HepG2 (cell line): ENCODE measurements around the gene WNK4. TPM values are rescaled to one million over a fixed set of nuclear protein-coding genes. Genes with fewer than 3 reads are reported as not detected.

Experiments
- BORCS8-MEF2B ChIP-seq: sonication (generic); formaldehyde crosslinking; IDR thresholded peaks from 2 replicates; pipeline ENCODE4 v1.8.0; 2022; ENCODE audit warnings: mild to moderate bottlenecking, missing genetic modification reagents
- CENPT ChIP-seq: sonication (generic); formaldehyde crosslinking; IDR thresholded peaks from 2 replicates; pipeline ENCODE4 v1.8.0; 2022; ENCODE audit warnings: low read depth, mild to moderate bottlenecking, moderate library complexity, missing genetic modification reagents
- ETV6 ChIP-seq: sonication (generic); formaldehyde crosslinking; conservative IDR thresholded peaks from 2 replicates; pipeline ENCODE4 v1.4.0; 2020; ENCODE audit warnings: missing genetic modification reagents
- GLI4 ChIP-seq: sonication (generic); formaldehyde crosslinking; IDR thresholded peaks from 2 replicates; pipeline ENCODE4 v1.5.1; 2020; ENCODE audit warnings: missing genetic modification reagents, mild to moderate bottlenecking, moderate library complexity, borderline replicate concordance
- HNF1B ChIP-seq: sonication (generic); formaldehyde crosslinking; IDR thresholded peaks from 2 replicates; pipeline ENCODE4 v1.5.1; 2020; ENCODE audit warnings: mild to moderate bottlenecking, moderate library complexity, missing genetic modification reagents
- MAX ChIP-seq: IDR thresholded peaks from 2 replicates; pipeline ENCODE4 v1.6.1; 2012; ENCODE audit warnings: inconsistent platforms
- NKX3-1 ChIP-seq: sonication (generic); formaldehyde crosslinking; IDR thresholded peaks from 2 replicates; pipeline ENCODE4 v1.5.0; 2020; ENCODE audit warnings: missing genetic modification reagents
- NPAS2 ChIP-seq: sonication (generic); formaldehyde crosslinking; IDR thresholded peaks from 2 replicates; pipeline ENCODE4 v1.8.0; 2022; ENCODE audit warnings: mild to moderate bottlenecking, missing genetic modification reagents, borderline replicate concordance
- RNF219 ChIP-seq: sonication (generic); formaldehyde crosslinking; IDR thresholded peaks from 2 replicates; pipeline ENCODE4 v1.5.0; 2020; ENCODE audit warnings: mild to moderate bottlenecking, missing genetic modification reagents
- SOX6 ChIP-seq, 2 experiments: fragments of 450-650 bp in 1 of 2; sonication (generic) in 1 of 2; formaldehyde crosslinking in 1 of 2; IDR thresholded peaks; 2 replicates each; pipeline versions ENCODE4 v1.4.0 to v1.6.1; 2017 to 2020; ENCODE audit warnings: antibody characterized with exemption in 1 of 2, mild to moderate bottlenecking in 1 of 2, missing genetic modification reagents in 1 of 2
- SUZ12 ChIP-seq: fragments of 150-350 bp; IDR thresholded peaks from 2 replicates; pipeline ENCODE4 v1.6.1; 2014; ENCODE audit warnings: low read depth, low read length
- TBX2 ChIP-seq: sonication (generic); formaldehyde crosslinking; IDR thresholded peaks from 2 replicates; pipeline ENCODE4 v1.5.0; 2020; ENCODE audit warnings: missing genetic modification reagents, mild to moderate bottlenecking, borderline replicate concordance
- ZBTB39 ChIP-seq: sonication (generic); formaldehyde crosslinking; IDR thresholded peaks from 2 replicates; pipeline ENCODE4 v1.5.0; 2020; ENCODE audit warnings: missing genetic modification reagents
- ZNF33B ChIP-seq: sonication (generic); formaldehyde crosslinking; IDR thresholded peaks from 2 replicates; pipeline ENCODE4 v1.5.1; 2020; ENCODE audit warnings: mild to moderate bottlenecking, missing genetic modification reagents
- ZNF678 ChIP-seq: sonication (generic); formaldehyde crosslinking; IDR thresholded peaks from 2 replicates; pipeline ENCODE4 v1.4.0; 2020; ENCODE audit warnings: mild to moderate bottlenecking, missing genetic modification reagents
- ZNF766 ChIP-seq: sonication (generic); formaldehyde crosslinking; IDR thresholded peaks from 2 replicates; pipeline ENCODE4 v1.5.0; 2020; ENCODE audit warnings: missing genetic modification reagents, borderline replicate concordance
- ZNF768 ChIP-seq: sonication (generic); formaldehyde crosslinking; IDR thresholded peaks from 2 replicates; pipeline ENCODE4 v1.4.0; 2020; ENCODE audit warnings: missing genetic modification reagents
- ZNF781 ChIP-seq: sonication (generic); formaldehyde crosslinking; IDR thresholded peaks from 2 replicates; pipeline ENCODE4 v1.5.1; 2020; ENCODE audit warnings: borderline replicate concordance, mild to moderate bottlenecking, missing genetic modification reagents; ENCODE audit errors: not compliant biosample characterization
- polyA plus RNA-seq, 8 experiments: library from polyadenylated mRNA; depleted of rRNA in 3 of 8; stranded (reverse) in 7 of 8; unstranded in 1 of 8; fragments of >200 nt; fragmentation: Illumina TruSeq in 4 of 8; extraction: Trizol in 4 of 8; gene quantifications; 2 replicates each; pipeline versions ENCODE4 v1.2.1 to v1.2.3, GENCODE V29; 2011 to 2016; ENCODE audit warnings: low read depth in 4 of 8, missing spikeins in 1 of 8, mixed read lengths in 1 of 8; ENCODE audit not compliant: insufficient read depth in 1 of 8
- total RNA-seq, 5 experiments: library from RNA; depleted of rRNA; stranded (reverse); fragments of >200 nt; fragmentation: Illumina TruSeq; extraction: Trizol; gene quantifications; 2 replicates each; pipeline ENCODE4 v1.2.3, GENCODE V29; 2016; ENCODE audit warnings: low read depth in 1 of 5

WNK4 gene
- total and polyA plus RNA-seq, 2 of the 13 experiments (the other 11 are each of a cell fraction or from before 2014, with no cell fraction given): 2.7 to 13.7 TPM

GRCh38 chr17:42760652-42761581 lies 19.5 kb upstream of the WNK4 start, which contains the start of gene RAMP2 (continued):
- TF ChIP-seq SOX6 (IDR thresholded peaks at IDR 0.05): no peak
- TF ChIP-seq SOX6 (CRISPR knock-in tag; IDR thresholded peaks at IDR 0.05): no peak
- TF ChIP-seq MAX: peak; percentile 85
- TF ChIP-seq ZNF781 (CRISPR knock-in tag): peak; percentile 36
- TF ChIP-seq ZNF678 (CRISPR knock-in tag): 0 out of 2 replicates have a peak, but pooled peaks have one; percentile 19
- 0 out of 2 replicates have a peak, but pooled peaks have one; percentile 26 for TF ChIP-seq ETV6 (CRISPR knock-in tag)
- TF ChIP-seq BORCS8-MEF2B (CRISPR knock-in tag): peak; percentile 57
- 0 out of 2 replicates have a peak, but pooled peaks have one; percentile 64 for TF ChIP-seq ZNF33B (CRISPR knock-in tag)
- TF ChIP-seq SUZ12: no peak
- peak; percentile 17; the same call in 1 of the 2 replicates for TF ChIP-seq ZNF768 (CRISPR knock-in tag)
- no peak for TF ChIP-seq RNF219 (CRISPR knock-in tag)
- TF ChIP-seq CENPT (CRISPR knock-in tag): peak; percentile 42; the same call in 1 of the 2 replicates
- no peak for TF ChIP-seq NKX3-1
- TF ChIP-seq GLI4: 0 out of 2 replicates have a peak, but pooled peaks have one; percentile 44
- no peak for TF ChIP-seq ZNF766 (CRISPR knock-in tag)
- no peak for TF ChIP-seq NPAS2 (CRISPR knock-in tag)
- TF ChIP-seq ZBTB39 (CRISPR knock-in tag): peak; percentile 44; the same call in 1 of the 2 replicates
- no peak for TF ChIP-seq HNF1B (CRISPR knock-in tag)
- TF ChIP-seq TBX2 (CRISPR knock-in tag): 0 out of 2 replicates have a peak, but pooled peaks have one; percentile 5
